Measurements from ENCODE around the gene SUPT6H.

Gene SUPT6H

GRCh38 chr17:28751600-28752366, 89.8 kb downstream of the SUPT6H start:
- DNase-seq = no peak
